Measurements from ENCODE around the gene CD53.
"Not testable (repeated sequence)": the region's sequence is repeated elsewhere in the genome, so short reads cannot be mapped to it uniquely, and the experiment has no call there.

The CD53 gene, protein sequence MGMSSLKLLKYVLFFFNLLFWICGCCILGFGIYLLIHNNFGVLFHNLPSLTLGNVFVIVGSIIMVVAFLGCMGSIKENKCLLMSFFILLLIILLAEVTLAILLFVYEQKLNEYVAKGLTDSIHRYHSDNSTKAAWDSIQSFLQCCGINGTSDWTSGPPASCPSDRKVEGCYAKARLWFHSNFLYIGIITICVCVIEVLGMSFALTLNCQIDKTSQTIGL

DNA sequence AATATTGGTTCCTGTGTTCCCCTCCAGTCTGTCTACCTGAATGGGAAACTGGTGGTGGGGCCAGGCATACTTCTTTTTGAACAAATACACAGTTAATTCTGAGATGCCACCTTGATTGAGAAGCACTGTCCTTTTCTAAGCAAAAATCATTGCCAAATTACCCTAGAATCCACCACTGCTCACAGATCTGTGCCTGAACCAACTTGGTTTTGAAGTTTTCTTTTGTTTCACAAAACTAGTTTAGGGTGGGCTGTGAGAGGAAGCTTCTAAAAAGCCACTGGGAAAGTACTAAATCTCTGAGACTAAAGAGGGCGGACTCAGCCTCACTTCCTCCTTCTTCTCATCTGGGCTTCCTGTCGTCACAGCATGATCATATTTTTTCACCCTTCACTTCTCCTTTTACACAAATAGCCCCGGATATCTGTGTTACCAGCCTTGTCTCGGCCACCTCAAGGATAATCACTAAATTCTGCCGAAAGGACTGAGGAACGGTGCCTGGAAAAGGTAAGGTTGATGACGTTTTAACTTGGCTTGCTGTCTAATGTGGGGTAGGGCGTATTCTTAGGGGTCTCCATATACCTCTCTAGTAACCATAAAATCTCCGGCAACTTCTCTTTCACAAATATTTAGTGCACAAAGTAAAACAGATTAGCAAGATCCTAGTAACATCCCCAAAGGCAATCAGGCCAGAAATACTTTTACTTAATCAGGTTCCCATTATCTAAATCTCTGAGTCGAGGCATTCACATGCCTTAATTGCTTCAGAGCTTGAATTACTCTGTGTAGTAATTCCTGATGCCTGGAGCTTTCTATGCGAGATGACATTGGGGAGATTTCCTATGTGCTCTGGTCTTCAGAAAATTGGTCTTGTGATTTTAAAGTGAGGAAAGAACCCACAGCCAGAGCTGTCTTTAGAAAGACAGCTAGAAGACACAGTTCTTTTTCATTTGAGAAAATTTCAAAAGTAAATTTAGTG, at the start of gene CD53:
TSS of gene CD53 (plus strand) at position 404 of the 976 bp plus-strand sequence. CDS start 18,261 bp downstream, outside the sequence.
- DNase-seq (ENCODE audit: low read depth): no peak

DNA sequence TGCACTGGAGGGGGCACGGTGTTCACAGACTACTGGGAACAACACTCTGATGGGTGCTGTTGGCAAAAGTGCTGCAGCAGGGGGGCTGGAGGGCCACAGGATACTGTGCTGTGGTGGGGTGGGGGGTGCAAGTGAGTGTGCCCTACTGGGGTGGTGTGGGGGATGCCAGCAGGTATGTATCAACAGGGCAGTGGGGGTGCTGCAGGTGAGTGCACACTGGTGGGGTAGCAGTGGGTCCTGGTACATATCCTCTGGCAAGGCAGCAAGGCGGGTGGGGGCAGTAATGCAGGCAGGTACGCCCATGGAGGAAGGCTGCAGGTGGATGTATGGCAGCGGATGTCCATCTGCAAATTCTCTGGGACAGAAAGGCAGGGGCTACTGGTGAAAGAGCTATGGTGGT, 48.8 kb upstream of the CD53 start:
- DNase-seq (ENCODE audit: low read depth): no peak

DNA sequence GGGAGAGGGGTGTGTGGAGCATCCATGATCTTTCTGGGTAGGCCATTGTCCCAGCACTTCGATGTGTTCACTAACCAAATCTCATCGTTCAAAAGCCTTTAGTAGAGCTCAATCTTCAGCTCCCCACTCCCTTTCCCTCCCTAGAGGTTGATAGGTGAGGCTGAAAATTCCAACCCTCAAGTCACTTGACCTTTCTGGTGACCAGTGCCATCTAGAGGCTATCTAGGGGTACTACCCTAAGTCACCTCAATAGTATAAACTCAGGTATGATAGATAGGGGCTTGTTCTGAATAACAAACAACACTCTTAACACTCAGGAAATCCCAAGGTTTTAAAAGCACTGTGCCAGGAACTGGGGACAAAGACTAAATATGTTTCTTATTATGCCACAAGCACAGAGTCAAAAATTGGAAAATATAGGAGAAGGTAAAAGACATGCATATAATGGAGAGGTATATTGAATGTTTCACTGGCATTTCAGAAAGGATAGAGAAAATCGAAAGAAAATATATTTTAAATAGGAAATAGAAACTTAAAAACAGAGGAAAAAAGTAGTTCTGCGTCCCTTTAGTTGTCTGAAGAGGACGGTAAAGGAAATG, 42.9 kb upstream of the CD53 start:
- DNase-seq (ENCODE audit: low read depth): no peak

DNA sequence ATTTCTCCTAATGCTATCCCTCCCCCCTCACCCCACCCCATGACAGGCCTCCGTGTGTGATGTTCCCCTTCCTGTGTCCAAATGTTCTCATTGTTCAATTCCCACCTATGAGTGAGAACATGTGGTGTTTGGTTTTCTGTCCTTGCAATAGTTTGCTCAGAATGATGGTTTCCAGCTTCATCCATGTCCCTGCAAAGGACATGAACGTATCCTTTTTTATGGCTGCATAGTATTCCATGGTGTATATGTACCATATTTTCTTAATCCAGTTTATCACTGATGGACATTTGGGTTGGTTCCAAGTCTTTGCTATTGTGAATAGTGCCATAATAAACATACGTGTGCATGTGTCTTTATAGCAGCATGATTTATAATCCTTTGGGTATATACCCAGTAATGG, 39.2 kb upstream of the CD53 start:
- DNase-seq (ENCODE audit: low read depth): not testable (repeated sequence)

DNA sequence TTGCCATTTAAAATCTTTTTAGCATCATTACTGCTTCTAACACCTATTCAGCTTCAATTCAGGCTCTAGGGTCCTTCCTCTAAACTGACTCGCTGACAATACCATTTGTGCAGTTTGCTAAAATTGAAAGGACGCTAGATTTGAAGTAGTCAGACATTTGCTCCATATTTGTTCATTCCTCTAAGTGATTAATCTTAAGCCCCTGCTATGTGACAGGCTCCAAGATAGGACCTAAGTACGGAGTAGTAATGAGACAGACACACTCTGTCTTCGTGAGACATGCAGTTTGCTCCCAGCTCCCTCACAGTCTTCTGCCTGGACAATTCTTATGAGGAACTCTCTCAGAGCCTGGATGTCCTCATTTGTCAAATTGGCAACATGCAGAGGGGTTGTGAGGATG, 26.1 kb upstream of the CD53 start:
- no peak for DNase-seq (ENCODE audit: low read depth)

DNA sequence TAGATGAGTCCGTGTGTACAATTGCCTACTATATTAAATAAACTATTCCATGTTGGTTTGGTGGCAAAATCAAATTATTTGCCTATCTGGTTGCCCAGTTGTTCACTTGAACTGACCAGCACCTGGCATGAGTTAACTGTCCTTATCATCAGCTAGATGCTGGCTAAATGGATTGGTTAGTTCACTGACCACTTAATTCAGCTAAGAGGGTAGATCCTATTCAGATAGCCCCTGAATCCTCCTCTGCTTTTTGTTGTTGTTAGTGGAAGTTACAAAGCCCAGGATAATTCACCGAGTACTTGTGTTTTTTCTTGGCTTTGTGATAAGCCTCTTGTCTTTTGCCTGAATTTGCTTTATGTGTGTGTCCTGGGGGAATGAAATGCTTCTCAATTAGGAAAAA, 22.8 kb upstream of the CD53 start:
- DNase-seq (ENCODE audit: low read depth): no peak

DNA sequence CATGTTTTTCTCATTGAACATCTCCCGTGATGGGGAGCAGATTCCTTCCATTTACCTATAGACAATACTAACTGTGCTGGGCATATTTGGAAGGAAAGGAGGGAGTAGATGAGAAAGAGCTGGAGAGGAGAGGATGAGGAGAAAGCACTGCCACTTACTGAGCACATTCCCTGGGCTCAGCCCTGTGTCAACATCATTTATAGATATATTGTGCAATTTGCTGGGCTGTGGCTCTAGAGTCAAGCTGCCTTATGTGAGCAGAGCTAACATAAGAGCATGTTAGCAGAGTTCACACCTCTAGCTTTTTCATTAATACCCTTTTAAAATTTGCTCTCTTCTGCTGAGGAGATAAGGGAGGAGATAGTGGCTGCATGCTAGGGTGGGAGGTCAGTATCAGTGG, 22.3 kb upstream of the CD53 start:
- DNase-seq (ENCODE audit: low read depth): no peak

DNA sequence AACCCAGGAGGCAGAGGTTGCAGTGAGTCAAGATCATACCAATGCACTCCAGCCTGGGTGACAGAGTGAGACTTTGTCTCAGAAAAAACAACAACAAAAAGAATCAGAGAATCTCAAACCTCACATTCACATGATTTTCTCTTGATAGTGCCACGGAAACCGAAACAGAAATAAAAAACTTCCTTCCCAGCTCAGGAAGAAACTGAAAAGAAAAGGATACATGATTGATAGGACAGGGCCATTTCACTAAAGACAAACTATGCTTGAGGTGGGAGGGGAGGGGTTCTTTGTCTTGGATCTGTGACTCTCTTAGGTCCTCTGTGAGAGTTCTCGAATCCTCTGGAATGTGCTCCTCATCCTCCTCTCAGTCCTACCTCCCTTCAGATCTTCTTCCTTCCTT, 19.8 kb upstream of the CD53 start:
- DNase-seq (ENCODE audit: low read depth): no peak

DNA sequence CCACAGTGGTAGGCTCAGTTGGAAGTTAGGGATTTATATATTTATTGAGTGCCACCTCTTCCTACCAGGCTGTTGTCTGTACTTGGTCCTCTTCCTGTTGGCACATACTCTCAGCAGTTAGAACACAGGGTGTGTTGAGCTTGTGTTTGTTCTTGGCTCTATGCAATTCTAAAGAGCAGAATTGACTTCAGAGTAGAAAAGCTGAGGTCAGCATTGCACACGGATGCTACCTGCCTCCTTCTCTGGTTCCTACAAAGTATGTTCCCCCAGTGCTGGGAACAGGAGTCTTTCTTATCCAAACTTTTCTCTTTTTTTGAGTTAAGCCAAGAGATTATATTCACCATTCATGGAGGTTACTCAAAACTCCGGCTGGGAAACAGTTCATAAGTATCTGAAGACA, 16.5 kb upstream of the CD53 start:
- no peak for DNase-seq (ENCODE audit: low read depth)

DNA sequence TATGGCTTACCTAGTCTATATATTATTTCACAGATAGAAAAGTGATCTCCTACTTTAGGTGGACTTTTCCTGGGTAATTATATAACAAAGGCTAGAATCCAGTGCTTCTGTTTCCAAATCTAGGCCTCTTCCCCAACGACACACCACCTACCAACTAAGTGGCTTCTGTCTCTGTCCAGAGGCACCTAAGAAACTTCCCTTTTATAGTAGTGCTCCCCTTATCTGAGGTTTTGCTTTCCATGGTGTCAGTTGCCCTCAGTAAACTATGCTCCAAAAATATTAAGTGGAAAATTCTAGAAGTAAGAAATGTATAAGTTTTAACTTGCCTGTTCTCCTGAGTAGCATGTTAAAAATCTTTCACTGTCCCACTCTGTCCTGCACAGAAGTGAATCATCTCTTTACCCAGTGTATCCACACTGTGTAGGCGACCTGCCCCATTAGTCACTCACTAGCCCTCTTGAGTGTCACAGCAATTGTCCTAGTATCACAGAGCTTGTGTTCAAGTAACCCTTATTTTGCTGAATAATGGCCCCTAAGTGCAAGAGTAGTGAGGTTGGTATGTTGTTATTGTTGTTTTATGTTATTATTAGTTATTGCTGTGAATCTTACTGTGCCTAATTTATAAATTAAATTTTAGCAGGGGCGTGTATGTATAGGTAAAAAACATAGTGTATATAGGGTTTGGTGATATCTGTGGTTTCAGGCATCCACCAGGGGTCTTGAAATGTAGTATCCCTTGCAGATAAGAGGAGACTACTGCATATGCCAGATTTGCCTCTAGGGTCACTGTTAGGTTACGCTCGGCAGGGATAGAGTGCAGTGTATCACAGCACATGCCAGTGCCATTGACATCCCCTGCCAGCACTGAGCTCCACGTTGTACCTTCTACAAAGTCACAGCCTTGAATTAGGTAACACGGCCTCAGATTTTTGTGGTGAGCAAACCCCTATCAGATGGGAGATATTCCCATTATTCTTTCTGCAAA, 14.7 kb upstream of the CD53 start:
- no peak for DNase-seq (ENCODE audit: low read depth)

DNA sequence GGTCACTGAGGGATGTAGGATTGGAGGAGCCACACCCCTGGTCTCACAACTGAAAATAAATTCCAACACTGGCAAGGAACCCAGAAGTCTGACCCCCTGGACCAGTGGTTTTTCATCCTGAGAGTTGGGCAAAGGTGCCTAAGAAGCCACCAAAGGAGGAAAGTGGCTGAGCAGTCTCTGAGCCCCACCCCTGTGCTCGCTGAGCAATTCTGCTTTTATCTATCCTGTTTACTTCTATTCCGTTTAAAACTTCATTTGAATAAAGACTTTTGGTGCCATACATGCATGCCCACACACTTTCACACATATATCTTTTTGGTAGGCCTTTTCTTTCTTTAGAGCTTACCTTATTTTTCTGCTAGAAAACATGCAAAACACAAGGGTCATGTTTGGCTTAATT, 13.9 kb upstream of the CD53 start:
- no peak for DNase-seq (ENCODE audit: low read depth)

DNA sequence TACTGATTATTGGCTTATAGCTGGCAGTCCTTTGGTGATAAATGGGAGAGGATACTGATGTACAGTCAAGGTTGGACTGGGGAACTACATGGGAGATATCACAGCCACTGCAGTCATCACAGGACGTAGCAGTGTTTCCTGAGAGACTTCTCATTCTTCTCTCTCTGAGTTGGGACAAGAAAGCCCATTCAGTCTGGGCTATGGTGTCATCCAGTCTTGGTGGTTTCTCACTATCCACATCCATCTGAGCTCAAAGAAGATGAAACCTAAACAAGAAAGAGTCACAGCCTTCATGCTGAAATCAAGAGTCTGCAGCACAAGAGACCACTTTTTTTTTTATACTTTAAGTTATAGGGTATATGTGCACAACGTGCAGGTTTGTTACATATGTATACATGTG, 12.8 kb upstream of the CD53 start:
- no peak for DNase-seq (ENCODE audit: low read depth)

DNA sequence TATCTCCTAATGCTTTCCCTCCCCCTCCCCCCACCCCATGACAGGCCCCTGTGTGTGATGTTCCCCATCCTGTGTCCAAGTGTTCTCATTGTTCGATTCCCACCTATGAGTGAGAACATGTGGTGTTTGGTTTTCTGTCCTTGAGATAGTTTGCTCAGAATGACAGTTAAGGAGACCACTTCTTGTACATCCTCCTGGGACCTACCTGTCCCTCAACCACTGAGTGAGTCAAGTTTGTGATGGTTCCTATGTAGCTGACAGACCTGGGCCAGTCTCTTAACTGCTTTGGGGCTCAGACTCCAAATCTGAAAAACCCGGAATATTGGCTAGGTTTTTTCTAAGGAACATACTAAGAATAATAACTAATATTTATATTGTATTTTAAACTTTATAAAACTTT, 12.3 kb upstream of the CD53 start:
- DNase-seq (ENCODE audit: low read depth): not testable (repeated sequence)

DNA sequence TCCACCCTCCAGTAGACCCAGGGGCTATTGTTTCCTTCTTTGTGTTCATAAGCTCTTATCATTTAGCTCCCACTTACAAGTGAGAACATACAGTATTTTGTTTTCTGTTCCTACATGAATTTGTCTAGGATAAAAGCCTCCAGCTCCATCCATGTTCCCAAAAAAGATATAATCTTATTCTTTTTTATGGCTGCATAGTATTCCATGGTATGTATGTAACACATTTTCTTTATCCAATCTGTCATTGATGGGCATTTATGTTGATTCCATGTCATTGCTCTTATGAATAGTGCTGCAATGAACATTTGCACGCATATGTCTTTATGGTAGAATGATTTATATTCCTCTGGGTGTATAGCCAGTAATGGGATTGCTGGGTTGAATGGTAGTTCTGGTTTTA, 11.0 kb upstream of the CD53 start:
- not testable (repeated sequence) for DNase-seq (ENCODE audit: low read depth)

DNA sequence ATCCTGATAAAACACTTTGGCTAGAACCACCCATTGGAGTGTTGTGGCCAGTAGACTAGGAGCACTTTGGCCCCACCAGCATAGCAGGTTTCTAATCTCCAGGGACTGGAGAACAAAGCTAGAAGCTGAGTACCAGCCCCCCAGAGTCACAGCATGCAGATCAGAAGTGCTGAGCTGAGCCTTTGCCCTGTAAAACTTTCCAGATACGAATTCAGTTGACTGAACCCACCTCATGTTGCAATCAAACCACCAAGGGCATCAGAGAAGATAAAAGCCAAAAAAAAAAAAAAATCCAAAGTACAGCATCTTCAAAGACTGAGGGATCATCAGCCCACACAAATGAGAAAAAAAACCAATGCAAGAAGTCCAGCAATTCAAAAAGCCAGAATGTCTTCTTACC, 8.7 kb upstream of the CD53 start:
- no peak for DNase-seq (ENCODE audit: low read depth)

DNA sequence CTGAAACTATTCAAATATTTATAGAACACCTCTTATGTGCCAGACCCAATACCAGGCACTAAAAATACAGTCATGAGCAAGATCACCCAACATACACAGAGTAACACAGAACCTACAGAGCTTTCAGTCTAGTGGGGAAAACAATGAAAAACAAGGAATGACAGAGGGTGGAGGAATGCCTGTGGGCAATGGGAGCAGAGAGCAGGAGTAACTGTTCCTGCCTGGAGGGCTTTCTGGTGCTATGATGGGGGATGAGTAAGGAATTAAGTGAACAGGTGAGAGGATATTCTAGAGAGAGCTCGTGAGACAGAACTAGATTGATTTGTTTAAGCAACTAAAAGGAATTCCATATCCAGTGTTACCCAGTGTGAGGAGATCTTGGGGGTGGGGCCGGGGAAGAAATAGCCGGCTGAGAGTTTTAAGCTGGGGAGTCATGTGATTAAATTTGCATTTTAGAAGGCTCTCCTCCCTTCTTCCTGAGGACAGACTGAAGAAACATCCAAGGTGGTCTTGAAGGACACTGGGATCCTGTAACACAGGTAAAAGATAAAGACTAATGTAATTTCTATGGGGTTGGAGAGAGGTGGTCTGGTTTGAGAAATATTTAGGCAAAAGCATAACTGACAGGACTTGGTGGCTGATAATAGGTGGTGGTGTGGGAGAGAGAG, 2.1 kb upstream of the CD53 start:
- DNase-seq (ENCODE audit: low read depth): no peak

DNA sequence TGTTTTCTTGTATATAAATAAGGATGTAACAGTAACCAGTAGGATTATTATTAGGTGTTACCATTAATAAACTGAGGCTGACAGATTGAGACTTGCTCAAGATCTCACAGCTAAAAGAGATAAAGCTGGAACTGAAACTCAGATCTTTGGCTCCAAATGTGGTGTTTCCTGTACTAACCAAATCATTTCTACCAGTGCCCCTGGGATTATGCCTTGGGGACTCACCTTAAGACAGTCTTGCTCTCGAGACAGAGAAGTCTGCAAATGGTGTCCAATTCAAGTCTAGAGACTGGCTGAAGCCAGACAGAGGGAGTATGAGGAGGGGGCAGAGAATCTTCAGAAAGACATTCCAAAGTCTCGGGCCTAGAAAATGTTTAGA, 593 bp upstream of the CD53 start:
- DNase-seq (ENCODE audit: low read depth): no peak

DNA sequence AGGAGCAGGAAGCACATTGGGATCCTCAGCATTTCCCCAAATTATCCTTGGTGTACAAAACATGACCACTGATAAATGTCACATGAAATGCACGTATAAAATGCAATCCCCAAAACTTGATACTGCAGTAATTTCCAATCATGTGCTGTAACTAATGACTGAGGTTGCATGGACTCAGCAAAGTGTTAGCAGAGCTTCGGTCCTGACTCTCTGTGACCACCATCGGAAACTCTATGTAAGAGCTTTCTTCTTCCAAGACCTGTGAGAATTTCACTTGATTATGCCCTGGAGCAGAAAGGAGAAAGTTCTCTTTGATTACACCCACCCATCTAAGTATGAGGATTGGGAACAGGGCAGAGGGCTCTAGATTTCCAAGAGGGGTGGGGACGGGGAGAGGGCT, 908 bp downstream of the CD53 start:
- no peak for DNase-seq (ENCODE audit: low read depth)

DNA sequence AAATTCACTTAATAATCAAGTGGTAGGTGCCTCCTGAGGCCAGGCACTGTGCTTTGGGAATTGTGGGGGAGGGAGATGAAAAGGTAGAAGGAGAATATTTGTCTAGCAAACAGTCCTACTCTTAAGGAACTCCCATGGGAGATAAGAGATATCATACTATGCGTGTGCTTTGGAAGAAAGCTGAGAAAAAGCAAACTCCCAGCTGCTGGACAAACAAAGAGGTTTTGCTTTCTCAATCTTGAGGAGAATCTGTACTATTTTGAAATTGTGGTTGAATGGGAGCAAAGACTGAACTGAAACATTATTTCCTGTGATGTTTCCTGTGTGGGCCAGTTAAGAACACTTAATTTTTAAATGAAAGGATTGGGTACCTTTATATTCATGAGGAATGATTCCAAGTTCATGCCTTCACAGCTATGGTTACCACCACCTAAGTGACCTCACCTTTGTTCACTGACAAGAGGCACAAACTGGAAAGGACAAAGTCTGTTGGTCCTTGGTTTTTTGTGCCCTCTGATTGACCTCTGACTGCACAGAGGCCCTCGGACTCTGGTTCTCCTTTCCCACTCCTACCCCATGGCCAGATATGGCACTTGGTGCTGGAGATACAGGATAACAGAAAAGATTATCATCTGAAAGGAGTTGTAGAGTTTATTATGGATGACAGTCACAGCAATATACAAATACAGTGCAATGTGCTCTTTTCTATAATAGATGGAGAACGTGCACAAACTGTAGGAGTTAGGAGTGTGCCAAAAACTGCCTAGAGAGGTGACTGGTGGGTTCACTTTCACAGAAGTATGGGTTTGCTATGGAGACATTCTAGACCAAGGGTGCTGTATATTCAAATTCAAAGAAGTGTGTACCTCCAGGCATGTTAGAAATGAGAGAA, 1.6 kb downstream of the CD53 start:
- no peak for DNase-seq (ENCODE audit: low read depth)

DNA sequence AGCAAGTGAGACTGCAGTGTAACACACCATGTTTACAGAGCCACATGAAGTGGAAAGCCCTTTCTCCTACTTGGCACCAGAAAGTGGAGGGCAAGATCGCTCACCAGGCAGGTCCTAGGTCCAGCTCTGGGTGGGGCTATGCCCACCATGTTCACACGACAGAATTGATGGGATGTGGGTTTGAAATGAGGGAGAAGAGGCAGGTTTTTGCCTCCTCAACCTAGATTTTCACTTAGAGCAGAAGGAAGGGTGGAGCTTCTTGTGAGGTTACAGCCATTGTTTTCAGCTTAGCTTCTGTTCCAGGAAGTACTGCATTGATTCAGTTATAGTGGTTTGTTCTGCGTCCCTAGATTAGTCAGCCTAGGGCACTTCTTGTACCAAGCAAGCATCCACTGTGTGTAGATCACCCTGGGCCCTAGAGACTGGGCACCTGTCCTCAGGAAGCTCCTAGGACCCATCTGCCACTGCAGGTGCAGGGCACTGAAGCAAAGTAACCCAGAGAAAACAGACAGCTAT, 2.3 kb downstream of the CD53 start:
- DNase-seq (ENCODE audit: low read depth): no peak

All from non-pigmented ciliary epithelial cell (primary cell).